Dermis microvascular lymphatic vessel endothelial cell (primary cell): ENCODE data around the gene DMRTA1. TPM values are rescaled to one million over a fixed set of nuclear protein-coding genes. Genes with fewer than 3 reads are reported as not detected.
"Not testable (repeated sequence)": the region's sequence is repeated elsewhere in the genome, so short reads cannot be mapped to it uniquely, and the experiment has no call there.

ENCODE experiments used
- DNase-seq, 2 donors: peaks; one replicate each; pipeline versions ENCODE4 v3.0.0 to v3.0.0-alpha.2; 2010; ENCODE audit warnings: low read depth in 2 of 2
- total RNA-seq: library from RNA; depleted of rRNA; stranded (reverse); fragments of >200 nt; gene quantifications from 2 replicates; pipeline ENCODE4 v1.2.1, GENCODE V29; 2014

The DMRTA1 gene, protein sequence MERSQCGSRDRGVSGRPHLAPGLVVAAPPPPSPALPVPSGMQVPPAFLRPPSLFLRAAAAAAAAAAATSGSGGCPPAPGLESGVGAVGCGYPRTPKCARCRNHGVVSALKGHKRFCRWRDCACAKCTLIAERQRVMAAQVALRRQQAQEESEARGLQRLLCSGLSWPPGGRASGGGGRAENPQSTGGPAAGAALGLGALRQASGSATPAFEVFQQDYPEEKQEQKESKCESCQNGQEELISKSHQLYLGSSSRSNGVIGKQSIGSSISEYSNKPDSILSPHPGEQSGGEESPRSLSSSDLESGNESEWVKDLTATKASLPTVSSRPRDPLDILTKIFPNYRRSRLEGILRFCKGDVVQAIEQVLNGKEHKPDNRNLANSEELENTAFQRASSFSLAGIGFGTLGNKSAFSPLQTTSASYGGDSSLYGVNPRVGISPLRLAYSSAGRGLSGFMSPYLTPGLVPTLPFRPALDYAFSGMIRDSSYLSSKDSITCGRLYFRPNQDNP
- total RNA-seq: under 0.01 and 0.13 TPM in 2 replicates

DNA sequence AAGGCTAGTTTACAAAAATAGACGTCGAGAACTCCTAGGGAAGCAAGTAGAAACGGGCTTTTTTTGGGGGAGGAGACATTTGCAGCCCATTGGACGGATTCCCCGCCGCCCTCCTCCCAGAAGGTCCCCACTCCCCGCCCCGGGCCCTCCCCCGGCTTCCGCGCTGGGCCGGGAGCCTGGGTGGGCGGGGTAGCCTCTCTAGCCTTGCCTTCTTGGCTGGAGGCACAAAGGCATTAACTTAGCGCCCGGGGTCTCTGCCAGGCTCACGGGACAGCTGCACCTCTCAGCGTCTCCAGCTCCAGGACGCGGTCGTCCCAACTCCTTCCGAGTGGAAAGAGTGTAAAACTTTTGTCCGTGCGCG is at the start of gene DMRTA1:
DMRTA1 (plus strand) TSS at position 236 of the 361 bp plus-strand sequence. CDS start 242 bp downstream, outside the sequence.
- peak in 1 of 2 donors; percentile 55 for DNase-seq

DNA sequence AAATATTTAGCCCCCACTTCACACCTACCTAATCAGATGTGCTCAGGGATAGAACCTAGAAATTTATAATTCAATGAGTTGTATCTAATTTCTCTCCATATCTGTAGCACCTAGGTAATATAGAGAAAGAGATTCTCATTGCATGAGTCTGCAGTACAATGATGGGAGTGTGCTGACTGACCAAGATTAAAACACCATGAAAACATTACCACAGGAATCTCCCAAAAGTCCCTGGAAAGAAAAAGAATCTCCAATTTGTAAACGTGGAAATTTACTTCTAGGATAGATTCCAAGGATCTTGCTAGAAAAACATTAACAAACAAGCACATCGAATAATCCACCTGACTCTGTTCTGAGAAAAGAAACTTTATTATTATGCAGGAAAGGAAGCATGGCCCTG is 45.0 kb upstream of the DMRTA1 start:
- no peak for DNase-seq

DNA sequence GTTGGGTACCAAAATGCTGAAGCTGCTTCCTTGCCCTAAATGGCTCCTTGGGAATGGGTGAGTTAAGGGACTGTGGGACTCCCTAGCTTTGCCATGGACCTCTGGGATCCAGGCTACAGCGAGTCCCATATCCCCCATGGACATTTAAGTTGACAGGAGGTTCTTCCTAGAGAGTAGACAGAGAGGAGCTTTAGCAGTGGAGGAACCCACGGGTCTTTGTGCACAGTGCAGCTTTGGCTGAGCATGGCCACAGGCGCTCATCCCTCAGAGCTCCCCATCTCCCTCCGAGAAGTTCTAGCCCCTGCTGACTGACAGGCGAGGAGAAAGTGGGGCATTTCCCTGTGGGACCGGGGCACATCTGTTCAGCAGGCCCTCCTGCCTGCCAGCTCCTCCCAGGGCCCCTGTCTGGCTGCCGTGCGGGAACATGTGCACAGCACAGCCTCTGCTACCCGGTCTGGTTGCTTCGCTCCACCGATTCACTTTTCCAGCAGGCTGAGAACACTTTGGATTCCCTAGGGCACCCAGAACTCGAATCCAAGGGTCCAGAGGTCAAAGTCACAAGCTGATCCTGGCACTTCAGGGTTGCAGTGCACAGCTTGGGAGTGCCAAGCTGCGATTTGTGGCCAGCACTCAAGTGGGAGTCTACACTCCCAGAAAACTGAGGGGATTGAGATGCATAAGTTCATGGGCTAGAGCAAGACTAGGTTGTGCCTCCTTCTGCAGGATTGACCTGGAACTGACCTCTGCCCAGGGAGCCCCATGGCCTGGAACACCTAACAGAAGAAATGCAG is 40.6 kb upstream of the DMRTA1 start:
- DNase-seq: no peak

DNA sequence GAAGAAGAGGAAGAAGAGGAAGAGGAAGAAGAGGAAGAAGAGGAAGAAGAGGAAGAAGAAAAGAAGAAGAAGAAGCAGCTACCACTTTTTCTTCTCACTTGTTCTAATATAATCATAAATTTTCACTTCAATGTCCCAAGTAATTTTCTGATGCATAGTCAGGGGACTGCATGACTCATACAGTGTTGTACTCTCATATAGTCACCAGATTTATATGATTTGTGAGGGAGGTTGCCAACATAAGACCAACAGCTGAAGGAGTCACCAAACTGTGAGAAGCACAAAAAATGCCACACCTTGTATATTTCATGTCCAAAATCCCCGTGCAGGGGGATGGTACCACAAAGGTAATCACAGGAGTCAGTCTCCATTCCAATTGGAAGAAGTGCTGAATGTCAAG is 32.7 kb upstream of the DMRTA1 start:
- DNase-seq: no peak

DNA sequence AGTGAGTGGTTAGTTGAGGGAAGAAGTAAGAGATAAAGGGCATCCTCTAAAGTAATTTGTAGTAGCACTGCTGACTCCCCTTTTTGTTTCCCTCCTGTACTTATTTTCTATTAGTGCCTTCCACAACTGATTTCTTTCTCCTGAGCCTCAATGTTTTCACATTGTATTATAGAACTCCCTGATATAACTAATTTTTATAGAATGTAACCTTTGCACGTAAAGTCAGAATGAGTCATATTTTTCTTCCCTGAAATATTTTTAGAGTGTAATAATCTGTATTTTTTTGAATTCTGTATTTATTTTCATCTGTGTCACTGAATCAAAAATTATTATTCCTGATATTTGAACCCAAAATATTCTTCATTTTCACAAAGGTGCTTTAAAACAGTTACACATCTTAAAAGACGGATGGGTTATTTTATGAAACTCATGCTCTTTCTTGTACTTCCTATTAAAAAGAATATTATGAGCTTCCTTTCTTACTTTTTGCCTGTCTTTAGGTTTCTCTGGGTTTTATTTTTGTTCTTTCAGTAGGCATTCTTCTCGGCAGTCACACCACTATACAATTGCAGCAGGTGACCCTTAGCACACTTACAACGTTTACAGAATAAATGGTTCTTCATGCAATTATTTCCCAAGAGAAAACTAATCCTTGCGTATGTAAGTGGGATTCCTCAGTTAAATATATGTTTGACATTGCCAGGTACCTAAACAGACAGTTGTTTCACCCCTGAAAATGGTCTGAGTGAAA is 30.5 kb upstream of the DMRTA1 start:
- DNase-seq: no peak

GRCh38 chr9:22416692-22417060 is 29.9 kb upstream of the DMRTA1 start:
- DNase-seq: peak in 1 of 2 donors; percentile 2

DNA sequence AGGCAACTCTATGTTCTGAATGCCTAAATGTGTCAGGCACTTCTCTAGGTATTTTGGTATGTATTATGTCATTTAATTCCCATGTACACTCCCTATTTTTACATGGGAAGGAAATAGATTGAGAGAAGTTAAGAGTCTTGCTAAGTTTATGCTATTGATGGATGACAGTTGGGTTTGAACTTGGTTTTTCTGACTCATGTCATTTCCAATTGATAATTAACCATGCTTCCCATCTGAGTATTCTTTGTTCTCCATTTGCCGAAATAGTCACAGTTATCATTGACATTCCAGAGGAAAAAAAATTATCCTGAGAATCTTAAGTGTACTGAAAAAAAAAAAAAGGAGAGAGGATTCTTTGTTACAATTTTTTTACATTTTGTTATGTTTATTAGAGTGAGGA is 23.1 kb upstream of the DMRTA1 start:
- no peak for DNase-seq

- no peak for DNase-seq
These were observed 22.0 kb upstream of the DMRTA1 start for GRCh38 chr9:22424616-22425015.

GRCh38 chr9:22425551-22425950 is 21.1 kb upstream of the DMRTA1 start:
- no peak for DNase-seq

GRCh38 chr9:22427226-22427880 is 19.3 kb upstream of the DMRTA1 start:
- no peak for DNase-seq

DNA sequence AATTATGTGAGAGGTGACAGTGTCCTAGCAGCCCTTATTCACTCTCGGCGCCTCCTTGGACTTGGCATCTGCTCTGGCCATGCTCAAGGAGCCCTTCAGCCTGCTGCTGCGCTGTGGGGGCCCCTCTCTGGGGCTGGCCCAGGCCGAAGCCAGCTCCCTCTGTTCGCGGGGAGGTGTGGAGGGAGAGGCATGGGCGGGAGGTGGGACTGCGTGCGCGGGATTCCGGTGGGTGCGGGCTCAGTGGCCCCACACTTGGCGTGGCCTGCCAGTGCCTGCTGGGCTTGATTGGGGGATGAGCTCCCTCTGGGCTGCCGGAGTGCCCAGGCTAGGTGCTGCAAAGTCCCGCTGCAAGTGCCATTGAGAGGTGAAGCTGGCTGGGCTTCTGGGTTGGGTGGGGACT is 12.9 kb upstream of the DMRTA1 start:
- DNase-seq: no peak

GRCh38 chr9:22435252-22435651 is 11.4 kb upstream of the DMRTA1 start:
- DNase-seq: not testable (repeated sequence)

GRCh38 chr9:22437461-22438067 is 9.1 kb upstream of the DMRTA1 start:
- DNase-seq: not testable (repeated sequence)

DNA sequence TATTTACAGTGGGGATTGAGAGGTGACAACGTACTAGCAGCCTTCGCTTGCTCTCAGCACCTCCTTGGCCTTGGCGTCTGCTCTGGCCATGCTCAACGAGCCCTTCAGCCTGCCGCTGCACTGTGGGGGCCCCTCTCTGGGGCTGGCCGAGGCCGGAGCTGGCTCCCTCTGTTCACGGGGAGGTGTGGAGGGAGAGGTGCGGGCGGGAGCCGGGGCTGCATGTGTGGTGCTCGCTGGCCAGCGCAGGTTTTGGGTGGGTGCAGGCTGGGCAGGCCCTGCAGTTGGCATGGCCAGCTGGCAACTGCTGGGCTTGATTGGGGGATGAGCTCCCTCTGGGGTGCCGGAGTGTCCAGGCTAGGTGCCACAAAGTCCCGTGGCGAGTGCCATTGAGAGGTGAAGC is 5.8 kb upstream of the DMRTA1 start:
- no peak for DNase-seq

- DNase-seq: peak; percentile 29 to 71
These were observed 460 bp downstream of the DMRTA1 start for GRCh38 chr9:22446950-22447617.

GRCh38 chr9:22447618-22448305 is 1.1 kb downstream of the DMRTA1 start:
- no peak for DNase-seq

GRCh38 chr9:22449719-22450118 is 3.1 kb downstream of the DMRTA1 start:
- DNase-seq: no peak

DNA sequence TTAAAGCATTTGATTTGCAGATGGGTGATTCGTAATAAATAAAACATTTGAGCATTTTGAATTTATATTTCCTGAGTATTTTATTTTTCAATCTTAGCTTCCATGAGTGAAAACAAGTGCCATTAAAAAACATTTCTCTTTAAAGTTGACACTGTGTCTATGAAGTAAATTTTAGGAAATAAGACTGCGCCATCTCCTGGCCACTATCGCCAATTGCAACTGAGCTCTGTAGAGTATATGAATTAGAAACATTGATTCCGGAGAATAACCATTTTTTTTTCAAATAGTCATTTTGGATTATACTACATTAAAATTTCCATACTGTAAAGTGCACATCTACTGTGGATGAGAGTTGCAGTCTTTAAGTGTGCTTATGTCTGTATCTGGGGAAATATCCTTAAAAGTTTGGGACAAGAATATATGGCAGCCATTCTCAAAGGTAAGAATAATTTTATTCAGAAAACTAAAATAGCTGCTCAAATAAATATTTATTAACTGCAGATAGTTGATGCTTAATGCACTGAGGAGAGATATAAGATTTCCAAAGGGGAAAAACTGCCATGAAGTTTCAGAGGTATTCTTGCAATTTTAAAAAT is 5.9 kb downstream of the DMRTA1 start:
- DNase-seq: peak in 1 of 2 donors; percentile 51

DNA sequence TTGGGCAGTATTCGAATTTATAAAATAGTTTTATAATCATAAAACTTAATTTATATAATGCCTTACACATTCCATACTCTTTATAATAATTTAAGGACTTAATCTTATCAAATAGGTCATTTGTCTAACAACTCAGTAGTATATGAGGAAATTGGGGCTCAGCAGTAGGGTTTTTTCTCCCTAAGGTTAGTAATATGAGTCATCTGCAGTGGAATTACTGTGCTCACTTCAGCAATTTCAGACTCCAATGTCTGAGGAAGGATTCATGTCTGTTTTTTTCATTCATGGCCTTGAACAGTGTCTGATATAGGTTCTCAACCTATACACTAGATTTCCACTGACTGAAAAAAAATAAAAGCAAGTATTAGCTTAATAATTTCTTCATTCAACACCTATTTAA is 7.4 kb downstream of the DMRTA1 start:
- no peak for DNase-seq
